Measurements from ENCODE around the gene GPSM1.

- TF ChIP-seq POLR2A (IDR thresholded peaks at IDR 0.05) (no peak), EP300 (IDR thresholded peaks at IDR 0.05) (no peak)
- TF ChIP-seq, protein P1, sequence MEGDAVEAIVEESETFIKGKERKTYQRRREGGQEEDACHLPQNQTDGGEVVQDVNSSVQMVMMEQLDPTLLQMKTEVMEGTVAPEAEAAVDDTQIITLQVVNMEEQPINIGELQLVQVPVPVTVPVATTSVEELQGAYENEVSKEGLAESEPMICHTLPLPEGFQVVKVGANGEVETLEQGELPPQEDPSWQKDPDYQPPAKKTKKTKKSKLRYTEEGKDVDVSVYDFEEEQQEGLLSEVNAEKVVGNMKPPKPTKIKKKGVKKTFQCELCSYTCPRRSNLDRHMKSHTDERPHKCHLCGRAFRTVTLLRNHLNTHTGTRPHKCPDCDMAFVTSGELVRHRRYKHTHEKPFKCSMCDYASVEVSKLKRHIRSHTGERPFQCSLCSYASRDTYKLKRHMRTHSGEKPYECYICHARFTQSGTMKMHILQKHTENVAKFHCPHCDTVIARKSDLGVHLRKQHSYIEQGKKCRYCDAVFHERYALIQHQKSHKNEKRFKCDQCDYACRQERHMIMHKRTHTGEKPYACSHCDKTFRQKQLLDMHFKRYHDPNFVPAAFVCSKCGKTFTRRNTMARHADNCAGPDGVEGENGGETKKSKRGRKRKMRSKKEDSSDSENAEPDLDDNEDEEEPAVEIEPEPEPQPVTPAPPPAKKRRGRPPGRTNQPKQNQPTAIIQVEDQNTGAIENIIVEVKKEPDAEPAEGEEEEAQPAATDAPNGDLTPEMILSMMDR (IDR thresholded peaks at IDR 0.05): no peak
Measured at GRCh38 chr9:136296434-136297015, 30.8 kb upstream of the GPSM1 start.

Measured in tibial nerve (tissue), 4 donors.